HUES48 (cell line): ENCODE data around the gene EXT2.

Experiments
- H3K27ac ChIP-seq: one replicate; pipeline ENCODE4 v1.7.0; 2013; ENCODE audit warnings: low read depth, low read length, inconsistent platforms
- H3K27me3 ChIP-seq: 2 replicates; pipeline ENCODE4 v1.6.1; 2013; ENCODE audit warnings: mild to moderate bottlenecking, low read length; ENCODE audit not compliant: control insufficient read depth, insufficient read depth
- H3K36me3 ChIP-seq: 2 replicates; pipeline ENCODE4 v1.6.1; 2013; ENCODE audit warnings: low read length; ENCODE audit not compliant: control insufficient read depth, insufficient read depth
- H3K4me1 ChIP-seq: 2 replicates; pipeline ENCODE4 v1.6.1; 2013; ENCODE audit warnings: mild to moderate bottlenecking, low read length; ENCODE audit not compliant: control insufficient read depth, insufficient read depth
- H3K4me3 ChIP-seq: 2 replicates; pipeline ENCODE4 v1.5.1; 2013; ENCODE audit warnings: mild to moderate bottlenecking, low read depth, low read length
- H3K9ac ChIP-seq: 2 replicates; pipeline ENCODE4 v1.6.1; 2013; ENCODE audit warnings: mild to moderate bottlenecking, low read depth, low read length, moderate library complexity
- H3K9me3 ChIP-seq: 2 replicates; pipeline ENCODE4 v1.6.1; 2013; ENCODE audit warnings: low read length; ENCODE audit not compliant: control insufficient read depth, insufficient read depth

The EXT2 gene

DNA sequence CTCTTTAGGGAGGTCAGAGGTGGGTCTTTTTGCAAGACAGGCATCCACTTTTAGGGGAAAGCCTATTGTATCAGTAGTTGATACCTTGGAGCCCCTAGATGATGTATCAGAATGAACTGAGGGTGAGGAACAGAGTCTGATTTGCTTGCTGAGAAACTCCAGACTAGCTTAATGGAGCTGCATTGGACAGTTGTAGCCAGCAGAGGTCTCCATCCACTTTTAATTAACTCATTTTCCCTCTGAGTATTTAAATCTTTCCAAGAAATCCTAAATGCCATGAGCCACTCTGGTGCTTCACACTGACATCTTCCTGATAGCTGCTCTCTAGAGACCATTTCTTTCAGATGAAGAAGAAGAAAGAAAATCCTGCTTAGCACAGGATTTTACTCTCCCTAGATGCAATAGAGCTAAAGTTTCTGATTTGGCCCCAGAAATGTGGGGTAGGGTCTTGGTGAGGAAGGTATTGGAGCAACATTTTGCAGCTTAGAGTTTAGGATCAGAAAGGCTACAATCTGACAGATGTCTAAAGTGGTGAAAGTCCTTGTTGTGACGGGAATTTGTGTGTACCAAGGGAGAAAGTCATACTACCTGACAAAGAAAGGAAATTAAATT is 38.0 kb downstream of the EXT2 start:
- Histone ChIP-seq H3K9ac (no peak overlapping the region), H3K4me3 (no peak overlapping the region), H3K27me3 (no peaks in the 10 kb centered on the region), H3K9me3 (no peaks in the 10 kb centered on the region), H3K4me1 (no peaks in the 10 kb centered on the region), H3K36me3 (peaks cover 20% of the 10 kb centered on the region), H3K27ac (no peak overlapping the region)

DNA sequence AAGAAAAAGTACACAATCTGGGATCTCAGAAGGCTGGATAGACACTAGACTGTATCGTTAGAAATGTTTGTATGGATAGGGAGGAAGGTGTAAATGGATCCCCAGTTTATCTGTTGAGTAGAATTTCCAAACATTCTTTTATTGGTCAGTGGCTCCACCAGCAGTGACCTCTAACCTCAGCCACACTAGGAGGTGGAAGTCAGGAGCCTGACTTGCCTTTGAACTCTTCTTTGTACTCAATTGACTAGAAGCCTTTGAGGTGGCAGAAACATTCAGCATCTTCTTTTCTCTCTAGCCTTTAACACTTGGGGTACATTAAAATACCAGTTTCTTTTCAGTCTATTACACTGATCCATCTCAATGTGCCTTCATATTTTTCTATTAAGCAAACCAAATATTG is 39.1 kb downstream of the EXT2 start:
- Histone ChIP-seq H3K4me3 (no peak overlapping the region), H3K4me1 (no peaks in the 10 kb centered on the region), H3K27me3 (no peaks in the 10 kb centered on the region), H3K36me3 (peaks cover 17% of the 10 kb centered on the region), H3K27ac (no peak overlapping the region), H3K9me3 (no peaks in the 10 kb centered on the region), H3K9ac (no peak overlapping the region)

DNA sequence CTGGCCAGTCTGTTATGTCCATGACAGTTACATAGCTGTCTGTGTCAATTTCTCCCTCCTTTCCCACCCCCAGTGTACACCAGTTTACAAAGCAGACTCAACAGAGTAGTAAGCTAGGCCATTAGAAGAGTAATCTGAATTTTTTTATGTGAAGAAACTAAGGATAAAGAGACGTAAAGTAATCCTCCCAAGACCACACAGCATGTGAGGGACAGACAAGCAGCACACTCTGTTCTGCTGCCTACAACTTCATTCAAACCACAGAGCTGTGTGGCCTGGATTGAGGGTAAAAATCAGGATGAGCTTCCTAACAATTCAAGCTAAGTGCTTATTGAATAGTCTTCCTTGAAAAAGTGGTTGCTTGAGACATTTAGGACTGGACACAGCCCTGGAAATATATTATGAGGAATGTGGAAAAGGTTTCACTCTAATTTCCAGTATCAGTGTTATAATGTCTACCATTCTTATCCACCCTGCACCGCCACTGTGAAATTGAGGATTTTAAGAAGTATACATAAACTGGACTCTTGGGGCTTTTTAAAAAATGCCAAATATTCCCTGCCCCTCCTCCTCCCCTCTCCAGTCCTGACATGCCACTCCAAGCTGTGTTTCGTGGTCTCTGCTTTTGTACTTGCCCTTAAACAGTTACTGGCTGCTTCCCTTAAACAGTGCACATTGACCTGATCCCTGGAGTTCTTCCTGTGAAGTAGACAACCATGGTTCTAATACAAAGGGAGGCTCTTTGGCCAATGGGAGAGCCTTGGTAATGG is 40.9 kb downstream of the EXT2 start:
- H3K9me3 ChIP-seq: no peaks in the 10 kb centered on the region
- H3K27me3 ChIP-seq: no peaks in the 10 kb centered on the region
- peaks cover 4% of the 10 kb centered on the region; the same call in 1 of the 2 replicates for H3K36me3 ChIP-seq
- no peak overlapping the region for H3K27ac ChIP-seq
- H3K4me3 ChIP-seq: no peak overlapping the region
- H3K4me1 ChIP-seq: no peaks in the 10 kb centered on the region
- no peak overlapping the region for H3K9ac ChIP-seq

DNA sequence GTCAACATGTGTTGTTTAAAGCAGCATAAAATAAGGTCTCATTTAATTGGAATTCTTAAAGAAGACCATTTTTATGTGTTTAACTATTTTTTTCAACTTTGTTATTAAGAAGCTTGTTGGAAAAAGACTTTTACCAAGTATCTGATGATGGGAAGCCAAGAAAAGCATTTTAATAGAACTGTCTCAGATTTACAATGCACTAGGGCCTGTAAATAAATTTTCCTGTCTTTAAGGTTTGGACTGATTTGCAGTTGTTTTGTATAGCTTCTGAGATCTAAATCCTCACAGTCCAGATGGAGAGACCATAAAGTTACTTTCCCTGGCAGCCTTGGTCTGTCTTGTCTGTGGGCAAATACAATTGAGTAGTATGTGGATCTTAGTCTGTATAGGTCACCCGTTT is 41.6 kb downstream of the EXT2 start:
- Histone ChIP-seq H3K4me3 (no peak overlapping the region), H3K9me3 (no peaks in the 10 kb centered on the region), H3K36me3 (peaks cover 3% of the 10 kb centered on the region; the same call in 1 of the 2 replicates), H3K4me1 (no peaks in the 10 kb centered on the region), H3K27ac (no peak overlapping the region), H3K9ac (no peak overlapping the region), H3K27me3 (no peaks in the 10 kb centered on the region)

DNA sequence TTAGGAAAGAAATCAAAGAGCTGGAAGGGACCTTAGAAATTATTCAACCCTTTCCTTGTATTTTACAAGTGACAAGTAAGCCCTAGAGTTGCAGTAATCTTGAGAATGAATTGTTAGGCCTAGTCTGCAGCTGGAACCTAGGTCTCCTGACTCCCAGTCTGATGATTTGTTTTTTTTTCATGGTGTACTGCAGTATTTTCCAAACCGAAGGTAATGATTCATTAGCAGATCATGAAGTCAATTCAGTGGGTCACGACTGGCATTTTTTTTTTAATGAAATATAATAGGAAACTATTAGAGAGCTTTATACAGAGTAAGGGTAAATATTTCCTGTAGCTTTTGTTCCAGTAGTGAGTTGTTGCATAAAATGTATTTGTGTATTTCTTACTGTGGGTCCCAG is 42.8 kb downstream of the EXT2 start:
- Histone ChIP-seq H3K27ac (no peak overlapping the region), H3K4me3 (no peak overlapping the region), H3K27me3 (no peaks in the 10 kb centered on the region), H3K4me1 (no peaks in the 10 kb centered on the region), H3K9ac (no peak overlapping the region), H3K36me3 (no peaks in the 10 kb centered on the region), H3K9me3 (no peaks in the 10 kb centered on the region)

DNA sequence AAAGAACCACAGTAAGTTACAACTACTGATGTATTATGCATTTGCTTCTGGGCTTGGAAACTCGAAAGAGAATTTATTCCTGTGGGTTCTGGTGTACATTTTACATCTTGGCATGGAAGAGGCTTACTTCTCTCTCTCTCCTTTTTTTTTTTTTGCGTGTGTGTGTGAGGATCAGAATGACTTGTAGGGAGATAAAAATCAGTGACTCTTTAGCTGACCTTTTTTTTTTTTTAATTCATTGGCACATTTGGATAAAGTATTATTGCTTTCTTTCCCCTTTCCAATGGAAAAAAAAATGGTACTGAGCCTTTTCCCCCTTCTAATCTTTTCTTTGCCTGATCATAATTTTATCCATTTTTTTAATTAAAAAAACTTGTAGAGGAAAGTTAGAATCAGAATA is 43.5 kb downstream of the EXT2 start:
- Histone ChIP-seq H3K27me3 (no peaks in the 10 kb centered on the region), H3K27ac (no peak overlapping the region), H3K4me3 (no peak overlapping the region), H3K4me1 (no peaks in the 10 kb centered on the region), H3K9ac (no peak overlapping the region), H3K9me3 (no peaks in the 10 kb centered on the region), H3K36me3 (no peaks in the 10 kb centered on the region)

DNA sequence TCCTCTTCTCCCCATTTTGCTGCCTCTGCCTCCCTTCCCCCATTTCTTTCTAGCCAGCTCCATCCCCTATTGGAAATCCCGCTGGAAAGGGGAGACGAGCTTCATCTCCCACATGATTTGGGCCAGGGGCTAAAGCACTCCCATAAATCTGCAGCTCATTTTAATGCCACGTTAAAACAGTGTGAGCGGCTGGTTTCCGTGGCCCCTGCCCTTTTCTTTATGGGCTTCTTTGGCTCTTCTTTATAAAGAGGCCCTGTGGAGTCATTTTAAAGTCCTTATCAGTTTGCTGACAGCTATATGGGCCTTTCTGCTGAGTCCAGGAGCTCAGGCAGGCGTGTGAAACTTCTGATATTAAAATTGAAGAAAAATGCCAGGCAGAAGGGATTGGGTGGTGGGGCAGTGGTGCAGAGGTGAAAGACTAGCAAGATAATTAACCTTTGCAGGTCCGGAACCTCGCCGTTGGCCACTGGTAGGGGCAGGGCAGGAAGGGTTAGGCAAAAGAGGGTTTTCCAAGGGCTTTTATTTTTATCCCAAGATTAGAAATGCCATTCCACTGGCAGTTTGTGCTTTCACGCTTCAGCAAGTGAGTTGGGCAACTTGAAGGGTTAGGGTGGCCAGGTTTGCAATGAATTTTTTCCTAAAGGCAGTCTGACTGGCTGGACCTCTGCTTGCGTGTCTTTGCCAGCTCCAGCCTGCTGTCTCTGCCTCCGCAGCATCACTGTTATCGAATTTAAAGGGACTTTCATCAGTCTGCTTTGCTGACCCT is 44.3 kb downstream of the EXT2 start:
- no peak overlapping the region for H3K9ac ChIP-seq
- H3K27me3 ChIP-seq: no peaks in the 10 kb centered on the region
- H3K4me1 ChIP-seq: no peaks in the 10 kb centered on the region
- H3K27ac ChIP-seq: no peak overlapping the region
- no peaks in the 10 kb centered on the region for H3K9me3 ChIP-seq
- peaks cover under 1% of the 10 kb centered on the region; the same call in 1 of the 2 replicates for H3K36me3 ChIP-seq
- no peak overlapping the region for H3K4me3 ChIP-seq

DNA sequence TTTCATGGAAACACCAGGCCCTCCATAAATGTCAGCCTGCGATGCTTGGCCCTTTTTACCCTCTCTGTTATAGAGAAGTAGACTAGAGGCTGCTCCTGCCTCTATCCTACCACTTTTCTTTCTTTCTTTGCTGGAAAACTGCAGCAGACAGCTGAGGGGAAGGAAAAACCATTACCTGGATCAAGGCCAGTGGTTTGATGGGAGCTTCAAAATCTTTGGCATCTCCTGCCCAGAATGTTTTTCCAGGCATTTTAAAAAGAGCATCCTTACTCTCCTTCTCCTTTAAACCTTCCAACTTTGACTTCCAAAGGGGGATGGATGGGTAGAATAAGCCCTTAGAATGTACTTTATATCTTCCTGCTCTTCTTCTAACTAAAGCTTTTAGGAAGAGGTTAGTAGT is 44.9 kb downstream of the EXT2 start:
- Histone ChIP-seq H3K9ac (no peak overlapping the region), H3K4me1 (no peaks in the 10 kb centered on the region), H3K27me3 (no peaks in the 10 kb centered on the region), H3K27ac (no peak overlapping the region), H3K9me3 (no peaks in the 10 kb centered on the region), H3K4me3 (no peak overlapping the region), H3K36me3 (peaks cover 4% of the 10 kb centered on the region; the same call in 1 of the 2 replicates)

DNA sequence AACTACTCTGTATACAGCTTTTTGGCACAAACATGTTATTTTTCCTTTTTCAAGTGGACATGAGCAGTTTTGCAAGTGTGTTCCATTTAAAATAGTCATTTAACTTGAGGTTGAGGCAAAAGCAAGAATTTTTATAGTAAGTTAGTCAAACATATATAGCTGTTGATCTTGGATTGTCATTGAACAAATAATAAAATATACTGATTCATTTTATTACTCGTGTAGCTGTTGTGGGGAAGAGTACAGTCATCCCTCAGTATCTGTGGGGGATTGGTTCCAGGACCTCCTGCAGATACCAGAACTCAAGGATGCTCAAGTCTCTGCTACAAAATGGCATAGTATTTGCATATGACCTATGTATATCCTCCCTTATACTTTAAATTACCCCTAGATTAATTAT is 45.3 kb downstream of the EXT2 start:
- H3K27ac ChIP-seq: no peak overlapping the region
- peaks cover 4% of the 10 kb centered on the region; the same call in 1 of the 2 replicates for H3K36me3 ChIP-seq
- no peaks in the 10 kb centered on the region for H3K4me1 ChIP-seq
- no peaks in the 10 kb centered on the region for H3K27me3 ChIP-seq
- no peak overlapping the region for H3K4me3 ChIP-seq
- no peaks in the 10 kb centered on the region for H3K9me3 ChIP-seq
- no peak overlapping the region for H3K9ac ChIP-seq

DNA sequence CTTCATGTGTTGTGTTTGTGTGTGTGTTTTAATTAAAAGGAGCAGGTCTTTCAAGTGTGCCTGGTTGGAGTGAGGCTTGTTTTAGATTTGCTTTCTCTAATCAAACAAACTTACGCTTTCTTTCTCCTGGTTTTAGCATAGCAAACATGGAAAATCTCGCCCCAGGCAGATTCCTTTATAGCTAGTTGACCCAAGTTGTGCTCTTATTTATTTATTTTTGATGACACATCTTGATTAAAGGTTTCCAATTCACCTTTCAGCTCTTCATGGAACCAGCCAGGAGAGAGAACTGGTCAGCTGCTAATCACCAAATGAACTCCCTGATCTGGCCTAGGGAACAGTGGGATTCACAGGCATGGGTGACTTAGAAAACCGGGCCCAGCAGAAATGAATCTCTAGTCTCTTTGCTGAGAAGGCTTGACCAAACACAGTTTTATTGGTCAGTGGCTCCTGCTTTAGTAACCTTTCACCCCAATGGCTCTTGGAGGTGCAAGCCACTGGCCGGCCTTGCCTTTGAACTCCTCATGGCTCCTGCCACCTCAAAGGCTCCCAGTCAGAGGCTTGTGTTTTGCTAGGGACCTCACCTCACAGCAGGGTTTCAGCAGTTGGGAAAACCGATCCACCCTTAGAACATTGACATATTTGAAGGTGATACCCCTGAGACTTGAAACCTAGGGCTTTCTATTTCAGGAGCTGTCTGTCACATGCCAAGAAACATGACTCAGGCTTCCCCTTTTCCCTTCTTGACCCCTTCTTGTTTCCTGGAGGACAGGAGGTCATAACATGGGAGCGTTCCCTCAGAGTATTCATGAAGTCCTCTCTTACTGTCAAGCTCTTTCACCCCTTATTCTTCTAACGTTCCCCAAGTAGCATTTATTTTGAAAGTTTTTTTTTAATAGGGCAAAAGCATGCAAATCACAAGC is 48.8 kb downstream of the EXT2 start:
- H3K27ac ChIP-seq: no peak overlapping the region

More for the DNA sequence above, 48.8 kb downstream of the EXT2 start:
- H3K27me3 ChIP-seq: no peaks in the 10 kb centered on the region
- H3K4me1 ChIP-seq: no peaks in the 10 kb centered on the region
- no peak overlapping the region for H3K9ac ChIP-seq
- H3K9me3 ChIP-seq: no peaks in the 10 kb centered on the region
- H3K36me3 ChIP-seq: peaks cover 4% of the 10 kb centered on the region; the same call in 1 of the 2 replicates
- H3K4me3 ChIP-seq: no peak overlapping the region
